ENCODE results near the gene ISG15.
"Not testable (repeated sequence)": the region's sequence is repeated elsewhere in the genome, so short reads cannot be mapped to it uniquely, and the experiment has no call there.

The ISG15 gene

DNA sequence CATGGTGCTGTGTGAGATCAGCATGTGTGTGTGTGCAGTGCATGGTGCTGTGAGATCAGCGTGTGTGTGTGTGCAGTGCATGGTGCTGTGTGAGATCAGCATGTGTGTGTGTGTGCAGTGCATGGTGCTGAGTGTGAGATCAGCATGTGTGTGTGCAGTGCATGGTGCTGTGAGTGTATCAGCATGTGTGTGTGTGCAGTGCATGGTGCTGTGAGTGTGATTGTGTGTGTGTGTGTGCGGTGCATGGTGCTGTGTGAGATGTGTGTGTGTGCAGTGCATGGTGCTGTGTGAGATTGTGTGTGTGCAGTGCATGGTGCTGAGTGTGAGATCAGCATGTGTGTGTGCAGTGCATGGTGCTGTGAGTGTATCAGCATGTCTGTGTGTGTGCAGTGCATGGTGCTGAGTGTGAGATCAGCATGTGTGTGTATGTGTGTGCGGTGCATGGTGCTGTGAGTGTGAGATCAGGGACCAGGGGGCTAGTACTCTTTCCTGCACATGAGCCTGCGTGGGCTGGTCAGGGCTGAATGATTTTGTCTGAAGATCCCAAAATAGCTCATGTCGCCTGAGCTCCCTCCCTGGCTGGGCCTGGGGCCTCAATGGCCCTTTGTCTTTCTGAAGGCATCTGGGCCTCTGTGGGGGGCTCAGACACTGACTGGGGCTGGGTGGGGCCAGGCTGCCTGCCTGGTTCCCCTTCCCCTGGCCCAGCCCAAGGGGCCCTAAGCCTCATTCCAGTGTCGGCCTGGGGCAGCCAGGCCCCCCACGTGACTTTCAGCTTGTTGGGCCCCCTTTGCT, 17.8 kb downstream of the ISG15 start:
- not testable (repeated sequence) for DNase-seq

GRCh38 chr1:1031659-1032235, 18.4 kb downstream of the ISG15 start:
- no peak for DNase-seq

GRCh38 chr1:1032424-1032823, 19.1 kb downstream of the ISG15 start:
- DNase-seq: no peak

- no peak for DNase-seq
These were observed 19.8 kb downstream of the ISG15 start for GRCh38 chr1:1033009-1033587.

DNA sequence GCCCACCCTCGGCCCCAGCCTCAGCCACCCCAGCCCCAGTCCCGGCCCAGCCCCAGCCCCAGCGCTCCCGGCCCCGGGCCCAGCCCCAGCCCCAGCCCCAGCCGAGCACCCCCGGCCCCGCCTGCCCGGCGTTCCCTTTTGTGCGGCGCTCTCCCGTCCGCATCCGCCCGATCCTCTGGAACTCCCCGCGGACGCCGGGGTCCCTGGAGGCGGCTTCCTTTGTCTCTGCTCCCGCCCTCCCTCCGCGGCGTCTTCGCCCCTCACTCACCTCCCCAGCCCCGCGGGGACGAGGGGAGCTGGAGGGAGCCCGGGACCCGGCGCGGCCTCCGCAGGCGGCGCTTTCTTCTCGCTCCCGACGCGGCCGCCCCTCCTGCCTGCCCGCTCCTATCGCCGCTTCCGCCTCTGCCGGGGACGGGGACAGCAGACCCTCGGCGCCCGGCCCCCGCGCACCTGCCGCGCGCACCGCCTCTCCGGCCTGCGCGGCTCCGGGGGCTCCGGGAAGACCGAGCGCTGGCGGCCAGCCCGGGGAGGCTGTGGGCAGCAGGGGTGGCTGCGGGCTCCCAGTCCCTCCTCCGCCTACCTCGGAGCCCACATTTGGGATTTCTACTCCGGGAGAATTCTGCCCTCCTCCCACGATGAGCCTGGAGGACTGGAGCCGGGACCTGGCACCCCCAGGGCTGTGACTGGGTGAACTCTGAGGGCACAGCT, 20.6 kb downstream of the ISG15 start:
- no peak for DNase-seq

DNA sequence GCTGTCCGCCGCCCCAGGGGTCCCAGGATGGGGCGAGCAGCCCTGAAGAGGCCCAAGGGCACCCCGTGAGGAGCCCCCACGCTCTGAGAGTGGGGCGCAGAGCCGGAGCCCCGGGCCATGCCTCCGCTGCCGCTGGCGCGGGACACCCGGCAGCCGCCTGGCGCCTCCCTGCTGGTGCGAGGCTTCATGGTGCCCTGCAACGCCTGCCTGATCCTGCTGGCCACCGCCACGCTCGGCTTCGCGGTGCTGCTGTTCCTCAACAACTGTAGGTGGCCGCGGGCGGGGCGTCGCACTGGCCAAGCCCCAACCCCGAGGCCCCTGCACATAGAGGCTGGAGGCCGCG, 21.1 kb downstream of the ISG15 start:
- no peak for DNase-seq

DNA sequence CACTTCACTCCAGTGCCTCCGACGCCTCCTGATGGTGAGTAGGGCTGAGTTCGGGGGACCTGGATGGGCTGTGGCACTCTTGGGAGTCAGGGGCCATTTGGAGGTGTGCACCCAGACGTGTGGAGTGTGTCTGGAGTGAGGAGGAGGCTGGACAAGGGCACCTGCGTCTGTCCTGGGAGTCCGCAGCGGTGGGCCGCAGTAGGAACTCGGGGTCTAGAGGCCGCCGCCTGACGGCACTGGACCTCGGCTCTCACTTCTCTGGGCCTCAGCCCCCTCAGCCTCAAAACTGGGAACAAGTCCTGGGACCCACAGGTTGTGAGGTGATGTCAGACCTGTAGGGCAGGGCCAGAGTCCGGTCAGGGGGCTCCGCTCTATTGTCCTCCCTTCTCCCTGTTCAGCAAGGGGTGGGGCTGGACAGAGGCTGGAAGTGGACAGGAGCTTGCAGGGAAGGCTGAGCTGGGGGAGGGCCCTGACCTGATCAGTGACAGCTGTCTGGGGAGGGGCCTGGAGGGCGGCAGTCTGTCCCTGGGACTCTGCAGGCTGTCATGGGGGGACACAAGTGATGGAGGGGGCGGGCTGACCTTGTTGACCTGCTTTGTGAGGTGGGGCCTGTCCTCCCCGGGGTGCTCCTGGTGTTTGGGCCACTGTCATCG, 22.1 kb downstream of the ISG15 start:
- no peak for DNase-seq

- DNase-seq: no peak
These were observed 24.4 kb downstream of the ISG15 start for GRCh38 chr1:1037366-1038327.

DNA sequence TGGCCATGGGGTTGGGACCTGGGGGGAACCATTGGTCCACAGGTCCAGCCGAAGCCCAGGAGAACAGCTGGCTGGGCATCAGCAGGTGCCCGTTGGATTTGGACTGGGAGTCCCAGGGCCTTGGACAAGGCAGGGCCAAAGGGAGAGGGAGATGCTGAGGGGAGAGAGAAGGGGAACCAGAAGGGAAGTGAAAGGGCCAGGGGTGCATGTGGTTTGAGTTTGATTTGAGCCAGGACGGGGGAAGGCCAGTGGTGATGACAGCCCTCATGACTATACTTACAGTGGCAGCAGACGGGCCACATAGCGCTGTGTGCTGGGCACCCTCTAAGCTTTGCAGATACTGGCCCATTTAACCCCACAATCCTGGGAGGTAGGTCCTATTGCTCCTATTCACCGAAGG, 25.4 kb downstream of the ISG15 start:
- DNase-seq: no peak

DNA sequence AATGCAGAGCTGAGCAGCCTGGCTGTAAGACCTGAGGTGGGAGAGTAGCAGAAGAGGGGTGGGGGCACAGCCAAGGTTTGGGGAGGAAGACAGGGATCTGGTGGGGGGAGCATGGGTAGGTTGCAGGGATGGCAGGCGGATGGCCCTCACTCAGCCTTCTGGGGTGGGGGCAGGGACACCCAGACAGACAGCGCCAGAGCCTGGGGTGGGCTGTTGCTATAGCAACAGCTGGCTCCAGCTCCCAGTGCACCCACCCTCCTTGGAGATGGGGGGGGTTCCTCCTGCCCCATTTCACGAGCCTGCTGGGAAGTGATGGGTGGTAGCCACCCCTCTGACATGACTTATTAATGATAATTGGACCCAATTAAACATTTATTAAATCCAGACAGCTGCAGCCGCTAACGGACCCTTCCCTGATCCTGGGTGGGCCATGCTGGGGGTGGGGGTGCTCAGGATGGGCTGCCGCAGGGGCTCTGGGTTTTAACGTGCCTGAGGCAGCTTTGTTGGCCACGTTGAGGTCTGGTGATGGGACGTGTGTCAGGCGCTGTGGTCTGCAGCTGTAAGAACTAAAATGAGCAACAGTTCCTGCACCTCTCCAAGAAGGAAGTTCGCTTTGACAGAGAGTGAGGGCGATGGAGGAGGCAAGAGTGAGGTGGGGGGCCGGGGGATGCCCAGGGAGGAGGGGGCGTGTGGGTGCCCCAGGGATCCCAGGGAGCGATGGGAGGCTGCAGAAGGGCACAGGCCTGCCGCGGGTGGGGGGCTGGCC, 26.0 kb downstream of the ISG15 start:
- DNase-seq: no peak

- DNase-seq: peak; percentile 79
These were observed 27.0 kb downstream of the ISG15 start for GRCh38 chr1:1040004-1040991.

DNA sequence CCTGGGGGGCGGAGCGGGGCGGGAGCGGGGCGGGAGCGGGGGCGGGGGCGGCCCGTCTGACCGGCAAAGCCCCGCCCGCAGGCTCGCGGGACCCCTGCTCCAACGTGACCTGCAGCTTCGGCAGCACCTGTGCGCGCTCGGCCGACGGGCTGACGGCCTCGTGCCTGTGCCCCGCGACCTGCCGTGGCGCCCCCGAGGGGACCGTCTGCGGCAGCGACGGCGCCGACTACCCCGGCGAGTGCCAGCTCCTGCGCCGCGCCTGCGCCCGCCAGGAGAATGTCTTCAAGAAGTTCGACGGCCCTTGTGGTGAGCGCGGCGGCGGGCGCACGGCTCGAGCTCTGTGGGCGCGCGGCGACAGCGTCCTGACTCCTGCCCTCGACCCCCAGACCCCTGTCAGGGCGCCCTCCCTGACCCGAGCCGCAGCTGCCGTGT, 27.8 kb downstream of the ISG15 start:
- DNase-seq: no peak

DNA sequence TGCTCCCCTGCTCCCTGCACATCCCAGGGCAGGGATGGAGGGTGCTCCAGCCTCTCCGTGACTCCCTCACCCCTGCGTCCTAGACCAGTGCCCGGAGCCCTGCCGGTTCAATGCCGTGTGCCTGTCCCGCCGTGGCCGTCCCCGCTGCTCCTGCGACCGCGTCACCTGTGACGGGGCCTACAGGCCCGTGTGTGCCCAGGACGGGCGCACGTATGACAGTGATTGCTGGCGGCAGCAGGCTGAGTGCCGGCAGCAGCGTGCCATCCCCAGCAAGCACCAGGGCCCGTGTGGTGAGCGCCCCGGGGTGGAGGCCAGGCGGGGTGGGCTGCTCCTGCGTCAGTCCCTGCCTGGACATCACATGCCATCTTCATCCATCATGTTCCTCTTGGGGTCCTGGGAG, 28.6 kb downstream of the ISG15 start:
- no peak for DNase-seq

GRCh38 chr1:1042835-1043234, 29.5 kb downstream of the ISG15 start:
- DNase-seq: no peak

DNA sequence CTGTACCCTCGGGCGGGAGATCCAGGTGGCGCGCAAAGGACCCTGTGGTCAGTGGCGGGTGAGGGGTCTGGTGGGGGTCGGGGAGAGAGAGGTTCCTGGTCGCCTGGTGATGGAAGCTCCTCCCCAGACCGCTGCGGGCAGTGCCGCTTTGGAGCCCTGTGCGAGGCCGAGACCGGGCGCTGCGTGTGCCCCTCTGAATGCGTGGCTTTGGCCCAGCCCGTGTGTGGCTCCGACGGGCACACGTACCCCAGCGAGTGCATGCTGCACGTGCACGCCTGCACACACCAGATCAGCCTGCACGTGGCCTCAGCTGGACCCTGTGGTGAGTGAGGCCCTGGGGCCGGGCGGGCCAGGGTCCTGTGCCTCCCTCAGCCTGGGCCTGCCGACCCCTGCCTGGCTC, 30.1 kb downstream of the ISG15 start:
- no peak for DNase-seq

- no peak for DNase-seq
These were observed 30.6 kb downstream of the ISG15 start for GRCh38 chr1:1043921-1044320.

GRCh38 chr1:1044455-1045078, 31.3 kb downstream of the ISG15 start:
- DNase-seq: no peak

GRCh38 chr1:1045129-1045528, 31.8 kb downstream of the ISG15 start:
- DNase-seq: no peak

DNA sequence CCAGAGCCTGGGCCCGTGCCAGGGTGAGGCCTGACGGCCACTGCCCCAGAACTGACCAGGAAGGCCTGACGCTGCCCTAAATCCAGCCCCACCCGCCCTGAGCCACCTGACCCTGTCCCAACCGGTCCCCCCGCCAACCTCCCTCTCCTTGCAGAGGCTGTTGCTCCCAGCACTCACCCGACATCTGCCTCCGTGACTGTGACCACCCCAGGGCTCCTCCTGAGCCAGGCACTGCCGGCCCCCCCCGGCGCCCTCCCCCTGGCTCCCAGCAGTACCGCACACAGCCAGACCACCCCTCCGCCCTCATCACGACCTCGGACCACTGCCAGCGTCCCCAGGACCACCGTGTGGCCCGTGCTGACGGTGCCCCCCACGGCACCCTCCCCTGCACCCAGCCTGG, 32.9 kb downstream of the ISG15 start:
- no peak for DNase-seq

DNA sequence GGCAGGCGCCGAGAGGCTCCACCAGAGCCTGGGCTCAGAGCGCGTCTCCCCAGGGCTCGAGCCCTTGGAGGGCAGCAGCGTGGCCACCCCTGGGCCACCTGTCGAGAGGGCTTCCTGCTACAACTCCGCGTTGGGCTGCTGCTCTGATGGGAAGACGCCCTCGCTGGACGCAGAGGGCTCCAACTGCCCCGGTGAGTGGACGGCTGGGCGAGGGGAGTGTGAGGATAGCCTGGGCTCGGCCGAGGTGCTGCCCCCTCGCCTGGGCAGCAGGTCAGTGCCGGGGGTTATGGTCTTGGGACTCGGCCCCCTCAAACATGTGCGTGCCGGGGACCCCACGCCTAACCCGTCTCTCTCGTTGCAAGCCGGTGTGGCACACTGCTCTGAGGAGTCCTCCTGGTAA, 33.5 kb downstream of the ISG15 start:
- no peak for DNase-seq
